Measurements from ENCODE around the gene MAP2K6. TPM values are rescaled to one million over a fixed set of nuclear protein-coding genes. Genes with fewer than 3 reads are reported as not detected.

The MAP2K6 gene
- total and polyA plus RNA-seq, 4 donors, result 2.2 to 14.4 (median 7.6) TPM

DNA sequence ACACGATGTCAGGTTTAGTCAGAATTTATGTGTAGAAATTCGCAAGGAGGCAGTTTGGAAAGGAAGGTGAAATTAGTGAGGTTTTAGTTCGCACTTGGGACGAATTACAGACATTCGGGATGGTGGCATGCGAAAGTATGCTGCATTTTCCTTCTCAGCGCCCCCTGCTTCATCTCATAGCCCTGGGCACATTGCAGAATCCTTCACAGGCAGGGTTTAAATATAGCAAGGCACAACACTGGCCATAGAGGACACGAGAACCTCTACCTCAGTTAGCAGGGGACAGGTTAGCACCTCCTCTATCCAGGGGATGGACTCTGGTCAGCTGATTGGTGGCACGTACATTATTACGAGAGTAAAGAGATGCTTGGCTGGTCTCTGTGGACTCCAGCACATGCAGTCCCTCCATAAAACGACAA is 47.5 kb downstream of the MAP2K6 start:
- Histone ChIP-seq H3K4me1 (ENCODE audit: control insufficient read depth in 5 of 5, insufficient read depth in 5 of 5, low read length in 5 of 5) (peaks cover 0 to 3% (median 0%) of the 10 kb centered on the region in 5 donors), H3K27me3 (ENCODE audit: control insufficient read depth in 3 of 3, insufficient read depth in 3 of 3, low read length in 2 of 3) (no peaks in the 10 kb centered on the region), H3K36me3 (ENCODE audit: control insufficient read depth in 4 of 4, insufficient read depth in 4 of 4, low read length in 4 of 4) (peaks cover 0 to 2% (median 0%) of the 10 kb centered on the region in 4 donors), H3K9me3 (ENCODE audit: control insufficient read depth in 4 of 4, insufficient read depth in 3 of 4, low read length in 3 of 4) (no peaks in the 10 kb centered on the region), H3K4me3 (no peak overlapping the region), H3K27ac (ENCODE audit: low read depth in 1 of 2, low read length in 1 of 2) (no peak overlapping the region), H3K9ac (ENCODE audit: insufficient read depth in 1 of 2, low read length in 2 of 2) (no peak overlapping the region)
- 93 to 95% methylated on average over 11 of the region's 11 CpGs for WGBS, 2 donors
- ATAC-seq (ENCODE audit: insufficient read depth, low FRiP score), result no peak
- TF ChIP-seq CTCF (IDR thresholded peaks at IDR 0.05; ENCODE audit: control extremely low read depth, extremely low read depth), result no peak
- no peak for DNase-seq

DNA sequence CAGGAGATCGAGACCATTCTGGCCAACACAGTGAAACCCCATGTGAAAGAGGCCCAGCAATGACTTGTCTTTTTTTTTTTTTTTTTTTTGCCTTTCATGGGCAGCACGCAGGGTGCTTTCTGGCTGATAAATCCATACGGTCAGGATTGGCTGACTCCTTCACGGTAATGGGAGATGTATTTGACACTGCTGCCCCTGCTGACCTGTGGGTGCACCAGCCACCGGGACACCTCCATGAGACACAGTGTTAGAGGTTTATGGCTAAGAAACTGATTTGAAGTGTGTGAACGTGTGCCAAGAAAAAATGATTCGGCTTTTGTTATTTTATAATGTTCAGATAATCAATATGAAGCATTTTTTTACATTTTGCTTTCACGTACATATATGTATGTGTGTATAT is 48.4 kb downstream of the MAP2K6 start:
- Histone ChIP-seq H3K4me3 (no peak overlapping the region), H3K9ac (ENCODE audit: insufficient read depth in 1 of 2, low read length in 2 of 2) (no peak overlapping the region)

GRCh38 chr17:69466451-69466850 is 52.0 kb downstream of the MAP2K6 start:
- H3K9me3 ChIP-seq (ENCODE audit: control insufficient read depth in 4 of 4, insufficient read depth in 3 of 4, low read length in 3 of 4), result no peaks in the 10 kb centered on the region
- H3K27ac ChIP-seq (ENCODE audit: low read depth in 1 of 2, low read length in 1 of 2), result no peak overlapping the region
- H3K4me1 ChIP-seq (ENCODE audit: control insufficient read depth in 5 of 5, insufficient read depth in 5 of 5, low read length in 5 of 5), result peaks cover 0 to 4% (median 0%) of the 10 kb centered on the region in 5 donors
- H3K9ac ChIP-seq (ENCODE audit: insufficient read depth in 1 of 2, low read length in 2 of 2), result no peak overlapping the region
- WGBS, 2 donors, result 76 to 84% methylated on average over 6 of the region's 6 CpGs
- TF ChIP-seq CTCF (IDR thresholded peaks at IDR 0.05; ENCODE audit: control extremely low read depth, extremely low read depth), result no peak
- no peaks in the 10 kb centered on the region for H3K36me3 ChIP-seq (ENCODE audit: control insufficient read depth in 4 of 4, insufficient read depth in 4 of 4, low read length in 4 of 4)
- DNase-seq (no peak), ATAC-seq (ENCODE audit: insufficient read depth, low FRiP score) (no peak)
- no peak overlapping the region for H3K4me3 ChIP-seq
- H3K27me3 ChIP-seq (ENCODE audit: control insufficient read depth in 3 of 3, insufficient read depth in 3 of 3, low read length in 2 of 3), result no peaks in the 10 kb centered on the region

More for the DNA sequence above, 48.4 kb downstream of the MAP2K6 start:
- WGBS, 2 donors, result 96 to 97% methylated on average over 8 of the region's 8 CpGs
- no peak for DNase-seq
- Histone ChIP-seq H3K27me3 (ENCODE audit: control insufficient read depth in 3 of 3, insufficient read depth in 3 of 3, low read length in 2 of 3) (no peaks in the 10 kb centered on the region), H3K36me3 (ENCODE audit: control insufficient read depth in 4 of 4, insufficient read depth in 4 of 4, low read length in 4 of 4) (no peaks in the 10 kb centered on the region), H3K27ac (ENCODE audit: low read depth in 1 of 2, low read length in 1 of 2) (no peak overlapping the region), H3K4me1 (ENCODE audit: control insufficient read depth in 5 of 5, insufficient read depth in 5 of 5, low read length in 5 of 5) (peaks cover 0 to 4% (median 0%) of the 10 kb centered on the region in 5 donors), H3K9me3 (ENCODE audit: control insufficient read depth in 4 of 4, insufficient read depth in 3 of 4, low read length in 3 of 4) (no peaks in the 10 kb centered on the region)
- ATAC-seq (ENCODE audit: insufficient read depth, low FRiP score), result no peak
- TF ChIP-seq CTCF (IDR thresholded peaks at IDR 0.05; ENCODE audit: control extremely low read depth, extremely low read depth), result no peak

All from lung (tissue), 12 donors.